ENCODE results near the gene ATG12. TPM values are rescaled to one million over a fixed set of nuclear protein-coding genes. Genes with fewer than 3 reads are reported as not detected.
A peak's percentile ranks its signal among the peaks of the same experiment; 100 is the strongest.

ATG12 gene
- total and polyA plus RNA-seq, 5 donors from 2014 or later: 64.0 to 149 (median 119) TPM

DNA sequence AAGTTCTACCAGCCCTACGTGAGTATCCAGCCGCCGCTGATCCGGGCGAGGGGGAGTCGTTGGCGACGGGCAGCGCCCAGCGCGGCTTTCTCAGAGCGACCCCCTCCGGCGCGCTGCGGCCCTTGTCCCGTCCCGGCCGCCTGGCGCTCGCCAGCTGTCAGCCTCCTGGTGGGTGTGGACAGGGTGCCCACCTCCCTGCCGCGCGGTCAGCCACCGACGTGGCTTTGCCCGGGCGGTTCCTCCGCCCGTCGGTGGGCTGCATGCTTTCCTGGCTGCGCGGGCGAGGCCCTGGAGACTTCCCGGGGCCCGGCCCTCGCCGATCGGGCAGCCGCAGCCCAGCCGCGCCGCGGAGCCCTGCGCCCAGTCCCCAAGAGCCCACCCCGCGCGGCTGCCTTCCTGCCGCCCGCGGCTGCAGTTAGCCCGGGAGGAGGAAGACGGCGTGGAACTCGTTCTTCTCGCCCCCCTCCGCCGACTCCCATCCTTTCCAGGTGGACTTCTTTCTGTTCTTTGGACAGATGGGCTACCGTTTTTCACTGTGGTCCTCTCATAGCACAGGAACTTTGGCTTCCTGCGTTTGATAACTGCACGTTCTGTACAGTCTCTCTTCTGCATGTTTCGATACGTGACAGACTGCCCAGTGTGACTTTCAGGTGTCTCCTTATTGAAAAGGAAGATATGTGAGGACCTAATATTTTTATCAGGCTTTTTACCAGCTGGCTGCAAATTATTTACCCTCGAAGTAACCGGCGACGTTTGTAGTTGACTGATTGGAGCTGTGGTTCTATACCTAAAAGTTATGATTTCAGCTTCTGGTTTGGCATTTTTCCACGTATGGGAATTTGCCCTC is 947 bp upstream of the ATG12 start:
- Histone ChIP-seq H3K27me3 (ENCODE audit: control insufficient read depth, insufficient read depth, low read length) (no peaks in the 10 kb centered on the region), H3K27ac (ENCODE audit: insufficient read depth, low read length, poor library complexity, severe bottlenecking) (peak overlapping the region; percentile 93), H3K9me3 (ENCODE audit: control insufficient read depth in 2 of 2, low read length in 2 of 2) (no peaks in the 10 kb centered on the region), H3K36me3 (ENCODE audit: control insufficient read depth, insufficient read depth, low read length) (peaks cover 9% of the 10 kb centered on the region), H3K4me1 (ENCODE audit: control insufficient read depth, insufficient read depth, low read length, poor library complexity, severe bottlenecking) (peaks cover 45% of the 10 kb centered on the region), H3K4me3 (ENCODE audit: low read depth, low read length) (peak overlapping the region; percentile 96)
- DNase-seq (peak in 2 of 3 donors; percentile 25 to 44), ATAC-seq (ENCODE audit: low read depth in 2 of 2) (peak; percentile 9 to 14)
- Mint-ChIP-seq H3K36me3 (peaks cover 3% of the 10 kb centered on the region), H3K27me3 (no peaks in the 10 kb centered on the region), H3K4me1 (peaks cover 40 to 65% (median 52%) of the 10 kb centered on the region in 4 donors), H3K4me3 (peak overlapping the region; percentile 97 to 99 (median 99)), H3K27ac (peak overlapping the region; percentile 3 to 99 (median 95)), H3K9me3 (no peaks in the 10 kb centered on the region)

DNA sequence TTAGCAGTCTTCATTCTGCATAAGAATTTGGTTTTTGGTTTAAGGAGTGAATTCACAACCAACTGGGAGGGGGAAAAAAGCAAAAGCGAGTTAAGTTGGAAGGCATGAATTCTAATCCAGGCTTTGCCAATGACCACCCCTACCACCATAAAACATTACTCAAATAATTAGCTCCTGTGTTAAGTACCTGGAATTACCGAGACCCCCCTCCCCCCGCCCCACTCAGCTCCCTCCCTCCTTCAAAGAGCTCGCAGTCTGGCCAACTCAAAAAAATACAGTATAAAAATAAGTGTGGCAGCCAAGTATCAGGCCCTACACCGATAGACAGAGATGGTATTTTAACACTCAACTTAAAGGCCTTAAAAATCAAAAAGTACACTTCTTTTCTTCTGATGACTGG is 492 bp downstream of the ATG12 start:
- peaks cover 14% of the 10 kb centered on the region for H3K36me3 Mint-ChIP-seq
- H3K9me3 Mint-ChIP-seq: no peaks in the 10 kb centered on the region
- H3K4me1 ChIP-seq (ENCODE audit: control insufficient read depth, insufficient read depth, low read length, poor library complexity, severe bottlenecking): peaks cover 45% of the 10 kb centered on the region
- peaks cover 40 to 68% (median 55%) of the 10 kb centered on the region in 4 donors for H3K4me1 Mint-ChIP-seq
- H3K36me3 ChIP-seq (ENCODE audit: control insufficient read depth, insufficient read depth, low read length): peaks cover 22% of the 10 kb centered on the region
- DNase-seq: no peak
- H3K27me3 ChIP-seq (ENCODE audit: control insufficient read depth, insufficient read depth, low read length): no peaks in the 10 kb centered on the region
- H3K4me3 Mint-ChIP-seq: peak overlapping the region; percentile 96 to 99 (median 99)
- no peaks in the 10 kb centered on the region for H3K9me3 ChIP-seq (ENCODE audit: control insufficient read depth in 2 of 2, low read length in 2 of 2)
- H3K27ac Mint-ChIP-seq: peak overlapping the region; percentile 99
- H3K27ac ChIP-seq (ENCODE audit: insufficient read depth, low read length, poor library complexity, severe bottlenecking): peak overlapping the region; percentile 93
- peak overlapping the region; percentile 86 for H3K4me3 ChIP-seq (ENCODE audit: low read depth, low read length)
- no peaks in the 10 kb centered on the region for H3K27me3 Mint-ChIP-seq
- no peak for ATAC-seq (ENCODE audit: low read depth in 2 of 2)

DNA sequence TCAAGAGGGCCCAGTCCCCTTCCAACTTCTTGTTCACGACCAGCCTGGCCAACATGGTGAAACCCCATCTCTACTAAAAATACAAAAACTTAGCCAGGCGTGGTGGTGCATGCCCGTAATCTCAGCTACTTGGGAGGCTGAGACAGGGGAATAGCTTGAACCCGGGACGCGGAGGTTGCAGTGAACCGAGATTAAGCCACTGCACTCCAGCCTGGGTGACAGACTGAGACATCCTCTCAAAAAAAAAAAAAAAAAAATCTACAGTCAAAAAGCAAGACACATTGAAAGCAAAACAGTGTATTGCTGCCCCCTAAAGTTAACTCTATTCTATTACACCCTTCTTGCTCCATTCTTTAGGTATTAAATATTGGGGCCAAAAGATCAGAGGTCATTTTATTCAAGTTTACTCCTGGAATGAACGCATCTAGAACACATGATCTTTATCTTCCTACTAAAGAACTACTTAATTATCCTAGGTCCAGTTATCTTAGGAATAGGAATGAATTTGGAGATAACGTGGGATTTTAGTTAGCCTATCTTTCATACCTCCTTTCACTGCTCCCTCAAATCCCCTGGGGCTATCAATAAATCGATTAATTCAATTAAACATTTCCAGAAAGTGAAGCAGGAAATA is 2.4 kb downstream of the ATG12 start:
- peak overlapping the region; percentile 66 for H3K4me3 ChIP-seq (ENCODE audit: low read depth, low read length)
- H3K27me3 Mint-ChIP-seq: no peaks in the 10 kb centered on the region
- peaks cover 40% of the 10 kb centered on the region for H3K36me3 ChIP-seq (ENCODE audit: control insufficient read depth, insufficient read depth, low read length)
- H3K9me3 ChIP-seq (ENCODE audit: control insufficient read depth in 2 of 2, low read length in 2 of 2): no peaks in the 10 kb centered on the region
- peak overlapping the region; percentile 54 to 99 (median 87) for H3K27ac Mint-ChIP-seq
- H3K4me1 ChIP-seq (ENCODE audit: control insufficient read depth, insufficient read depth, low read length, poor library complexity, severe bottlenecking): peaks cover 45% of the 10 kb centered on the region
- peaks cover 40 to 66% (median 49%) of the 10 kb centered on the region in 4 donors for H3K4me1 Mint-ChIP-seq
- no peaks in the 10 kb centered on the region for H3K27me3 ChIP-seq (ENCODE audit: control insufficient read depth, insufficient read depth, low read length)
- H3K9me3 Mint-ChIP-seq: no peaks in the 10 kb centered on the region
- DNase-seq: peak in 2 of 3 donors; percentile 77 to 78
- peak overlapping the region; percentile 96 to 99 (median 99) for H3K4me3 Mint-ChIP-seq
- peaks cover 26% of the 10 kb centered on the region for H3K36me3 Mint-ChIP-seq
- peak overlapping the region; percentile 93 for H3K27ac ChIP-seq (ENCODE audit: insufficient read depth, low read length, poor library complexity, severe bottlenecking)
- peak; percentile 29 to 45 for ATAC-seq (ENCODE audit: low read depth in 2 of 2)

DNA sequence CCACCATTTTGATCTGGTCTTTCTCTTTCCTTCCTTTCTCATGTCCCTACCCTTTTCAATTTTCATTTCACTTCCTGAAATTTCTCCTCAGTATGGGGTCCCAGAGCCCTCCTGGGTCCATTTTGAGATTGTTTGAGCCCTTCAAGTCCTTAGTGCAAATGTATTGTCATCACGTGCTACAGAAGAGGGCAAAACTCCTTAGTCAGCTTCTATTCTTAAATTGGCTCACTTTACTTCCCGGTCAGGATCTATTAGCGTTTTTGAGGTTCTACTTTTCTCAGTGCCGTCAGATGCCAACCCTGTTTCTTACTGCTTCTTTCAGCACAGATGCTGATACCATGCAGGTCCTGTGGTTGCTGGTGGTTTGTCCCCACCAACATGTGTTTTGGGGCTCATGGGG is 5.9 kb downstream of the ATG12 start:
- Histone ChIP-seq H3K36me3 (ENCODE audit: control insufficient read depth, insufficient read depth, low read length) (peaks cover 69% of the 10 kb centered on the region), H3K27ac (ENCODE audit: insufficient read depth, low read length, poor library complexity, severe bottlenecking) (no peak overlapping the region), H3K9me3 (ENCODE audit: control insufficient read depth in 2 of 2, low read length in 2 of 2) (no peaks in the 10 kb centered on the region), H3K4me3 (ENCODE audit: low read depth, low read length) (no peak overlapping the region), H3K27me3 (ENCODE audit: control insufficient read depth, insufficient read depth, low read length) (no peaks in the 10 kb centered on the region), H3K4me1 (ENCODE audit: control insufficient read depth, insufficient read depth, low read length, poor library complexity, severe bottlenecking) (peaks cover 24% of the 10 kb centered on the region)
- peaks cover 35% of the 10 kb centered on the region for H3K36me3 Mint-ChIP-seq
- no peak overlapping the region for H3K4me3 Mint-ChIP-seq
- H3K27ac Mint-ChIP-seq: peak overlapping the region in 1 of 3 donors; percentile 77
- peaks cover 39 to 50% (median 45%) of the 10 kb centered on the region in 4 donors for H3K4me1 Mint-ChIP-seq
- H3K9me3 Mint-ChIP-seq: no peaks in the 10 kb centered on the region
- DNase-seq (no peak), ATAC-seq (ENCODE audit: low read depth in 2 of 2) (no peak)
- no peaks in the 10 kb centered on the region for H3K27me3 Mint-ChIP-seq

DNA sequence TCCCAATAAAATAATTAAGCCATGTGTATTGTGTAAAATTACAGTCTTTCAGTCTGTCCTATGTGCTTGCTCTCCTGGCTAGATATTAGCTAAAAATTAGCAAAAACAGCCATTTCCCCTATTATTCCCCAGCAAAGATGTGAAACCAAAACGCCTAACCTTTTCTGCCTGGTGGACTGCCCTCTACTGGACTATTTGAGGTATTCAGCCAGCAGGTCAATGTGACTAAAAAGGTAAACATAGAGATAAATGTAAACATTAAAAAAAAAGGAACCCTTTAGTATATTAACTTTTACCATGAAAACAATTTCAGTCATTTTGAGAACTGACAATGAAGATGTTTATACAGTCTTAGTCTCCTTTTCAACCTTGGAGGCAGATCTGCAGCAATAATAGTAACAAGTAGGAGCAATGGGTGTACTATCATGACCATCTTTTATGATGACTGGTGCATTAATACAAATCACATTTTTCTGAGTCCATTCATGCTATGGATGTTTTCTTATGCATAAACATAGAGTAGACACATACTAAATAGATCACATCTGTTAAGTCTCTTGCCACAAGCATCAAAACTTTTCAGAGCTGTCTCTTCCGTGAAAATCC is 10.1 kb downstream of the ATG12 start:
- Histone ChIP-seq H3K9me3 (ENCODE audit: control insufficient read depth in 2 of 2, low read length in 2 of 2) (peaks cover 0 to 2% of the 10 kb centered on the region in 2 experiments), H3K27me3 (ENCODE audit: control insufficient read depth, insufficient read depth, low read length) (no peaks in the 10 kb centered on the region), H3K27ac (ENCODE audit: insufficient read depth, low read length, poor library complexity, severe bottlenecking) (no peak overlapping the region), H3K36me3 (ENCODE audit: control insufficient read depth, insufficient read depth, low read length) (peaks cover 74% of the 10 kb centered on the region), H3K4me1 (ENCODE audit: control insufficient read depth, insufficient read depth, low read length, poor library complexity, severe bottlenecking) (no peaks in the 10 kb centered on the region), H3K4me3 (ENCODE audit: low read depth, low read length) (no peak overlapping the region)
- peak in 2 of 3 donors; percentile 42 to 52 for DNase-seq
- Mint-ChIP-seq H3K4me1 (peaks cover 17 to 26% (median 23%) of the 10 kb centered on the region in 4 donors), H3K4me3 (no peak overlapping the region), H3K36me3 (peaks cover 34% of the 10 kb centered on the region), H3K27me3 (peaks cover 7% of the 10 kb centered on the region), H3K9me3 (peaks cover 0 to 9% (median 0%) of the 10 kb centered on the region in 7 donors), H3K27ac (peak overlapping the region in 2 of 3 donors; percentile 3 to 37)
- ATAC-seq (ENCODE audit: low read depth in 2 of 2): peak; percentile 60 to 69

DNA sequence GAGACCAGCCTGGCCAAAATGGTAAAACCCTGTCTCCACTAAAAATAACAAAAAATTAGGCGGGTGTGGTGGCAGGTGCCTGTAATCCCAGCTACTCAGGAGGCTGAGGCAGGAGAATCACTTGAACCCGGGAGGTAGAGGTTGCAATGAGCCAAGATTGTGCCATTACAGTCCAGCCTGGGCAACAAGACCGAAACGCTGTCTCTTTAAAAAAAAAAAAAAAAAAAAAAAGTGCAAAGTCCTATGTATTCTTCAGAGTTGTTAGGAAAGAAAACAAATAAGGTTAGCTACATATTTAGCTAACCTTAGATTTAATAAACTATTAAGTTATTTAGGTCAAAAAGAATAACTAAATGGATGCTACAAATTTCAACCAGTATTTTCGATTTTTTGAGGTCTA is 11.5 kb downstream of the ATG12 start:
- Histone ChIP-seq H3K36me3 (ENCODE audit: control insufficient read depth, insufficient read depth, low read length) (peaks cover 61% of the 10 kb centered on the region), H3K4me1 (ENCODE audit: control insufficient read depth, insufficient read depth, low read length, poor library complexity, severe bottlenecking) (no peaks in the 10 kb centered on the region), H3K9me3 (ENCODE audit: control insufficient read depth in 2 of 2, low read length in 2 of 2) (peaks cover 6 to 8% of the 10 kb centered on the region in 2 experiments), H3K27ac (ENCODE audit: insufficient read depth, low read length, poor library complexity, severe bottlenecking) (no peak overlapping the region), H3K4me3 (ENCODE audit: low read depth, low read length) (no peak overlapping the region), H3K27me3 (ENCODE audit: control insufficient read depth, insufficient read depth, low read length) (peaks cover 2% of the 10 kb centered on the region)
- no peak overlapping the region for H3K4me3 Mint-ChIP-seq
- peaks cover 12 to 20% (median 19%) of the 10 kb centered on the region in 4 donors for H3K4me1 Mint-ChIP-seq
- DNase-seq (no peak), ATAC-seq (ENCODE audit: low read depth in 2 of 2) (no peak)
- H3K9me3 Mint-ChIP-seq: peaks cover 0 to 11% (median 1%) of the 10 kb centered on the region in 7 donors
- peaks cover 27% of the 10 kb centered on the region for H3K36me3 Mint-ChIP-seq
- H3K27ac Mint-ChIP-seq: no peak overlapping the region
- peaks cover 9% of the 10 kb centered on the region for H3K27me3 Mint-ChIP-seq

DNA sequence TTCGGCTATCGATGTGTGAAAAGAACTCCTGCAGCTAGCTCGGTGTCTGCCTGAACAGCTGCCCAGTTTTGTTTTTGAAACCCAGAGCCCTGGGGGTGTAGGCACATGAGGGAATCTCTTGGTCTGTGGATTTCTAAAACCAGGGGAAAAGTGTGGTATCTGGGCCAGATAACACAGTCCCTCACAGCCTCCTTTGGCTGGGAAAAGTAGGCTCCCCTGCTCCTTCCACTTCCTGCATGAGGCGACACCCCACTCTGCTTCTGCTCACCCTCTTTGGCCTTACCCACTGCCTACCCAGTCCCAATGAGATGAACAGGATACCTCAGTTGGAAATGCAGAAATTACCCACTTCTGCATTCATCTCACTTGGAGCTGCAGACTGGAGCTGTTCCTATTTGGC is 15.4 kb downstream of the ATG12 start:
- peak overlapping the region in 1 of 4 donors; percentile 43 for H3K4me3 Mint-ChIP-seq
- DNase-seq (no peak), ATAC-seq (ENCODE audit: low read depth in 2 of 2) (no peak)
- peaks cover 34% of the 10 kb centered on the region for H3K27me3 Mint-ChIP-seq
- H3K27ac Mint-ChIP-seq: no peak overlapping the region
- H3K36me3 ChIP-seq (ENCODE audit: control insufficient read depth, insufficient read depth, low read length): peaks cover 29% of the 10 kb centered on the region
- no peak overlapping the region for H3K27ac ChIP-seq (ENCODE audit: insufficient read depth, low read length, poor library complexity, severe bottlenecking)
- peaks cover 0 to 17% (median 9%) of the 10 kb centered on the region in 7 donors for H3K9me3 Mint-ChIP-seq
- peaks cover 6 to 8% of the 10 kb centered on the region in 2 experiments for H3K9me3 ChIP-seq (ENCODE audit: control insufficient read depth in 2 of 2, low read length in 2 of 2)
- peaks cover 11% of the 10 kb centered on the region for H3K36me3 Mint-ChIP-seq
- H3K4me3 ChIP-seq (ENCODE audit: low read depth, low read length): no peak overlapping the region
- H3K4me1 ChIP-seq (ENCODE audit: control insufficient read depth, insufficient read depth, low read length, poor library complexity, severe bottlenecking): no peaks in the 10 kb centered on the region
- peaks cover 8% of the 10 kb centered on the region for H3K27me3 ChIP-seq (ENCODE audit: control insufficient read depth, insufficient read depth, low read length)
- H3K4me1 Mint-ChIP-seq: peaks cover 0 to 11% (median 2%) of the 10 kb centered on the region in 4 donors
